GM18909 (cell line): ENCODE results near the gene RGP1.

Experiments
- ATAC-seq: cut with Tn5 transposase; IDR thresholded peaks from one replicate; pipeline ENCODE4 v1.9.1; 2021; ENCODE audit warnings: mild to moderate bottlenecking; ENCODE audit not compliant: unreplicated experiment, poor library complexity

The RGP1 gene

GRCh38 chr9:35766997-35767396 is 17.9 kb downstream of the RGP1 start:
- no peak for ATAC-seq

- ATAC-seq = no peak
Measured at GRCh38 chr9:35767458-35767857, 18.4 kb downstream of the RGP1 start.

- no peak for ATAC-seq
Measured at GRCh38 chr9:35769763-35770162, 20.7 kb downstream of the RGP1 start.

GRCh38 chr9:35771075-35771433 is 22.0 kb downstream of the RGP1 start:
- no peak for ATAC-seq

- ATAC-seq = no peak
Measured at GRCh38 chr9:35771534-35771933, 22.4 kb downstream of the RGP1 start.

- ATAC-seq = no peak
Measured at GRCh38 chr9:35771943-35772342, 22.9 kb downstream of the RGP1 start.

- no peak for ATAC-seq
Measured at GRCh38 chr9:35774907-35775635, 26.0 kb downstream of the RGP1 start.

- no peak for ATAC-seq
Measured at GRCh38 chr9:35776018-35776417, 26.9 kb downstream of the RGP1 start.

GRCh38 chr9:35778496-35778895 is 29.4 kb downstream of the RGP1 start:
- ATAC-seq = no peak

- ATAC-seq = no peak
Measured at GRCh38 chr9:35781066-35781465, 32.0 kb downstream of the RGP1 start.

GRCh38 chr9:35783418-35783817 is 34.3 kb downstream of the RGP1 start:
- no peak for ATAC-seq

GRCh38 chr9:35789541-35789940 is 40.5 kb downstream of the RGP1 start:
- ATAC-seq = no peak

GRCh38 chr9:35790025-35790384 is 40.9 kb downstream of the RGP1 start:
- no peak for ATAC-seq

GRCh38 chr9:35790385-35791296 is 41.6 kb downstream of the RGP1 start:
- no peak for ATAC-seq

- ATAC-seq = no peak
Measured at GRCh38 chr9:35791297-35791921, 42.3 kb downstream of the RGP1 start, which contains the start of gene NPR2. NPR2 (plus strand) TSS chr9:35791591; CDS start chr9:35792409, 818 bp downstream.

- no peak for ATAC-seq
Measured at GRCh38 chr9:35792024-35792813, 43.1 kb downstream of the RGP1 start.

- ATAC-seq = no peak
Measured at GRCh38 chr9:35792826-35793225, 43.7 kb downstream of the RGP1 start.

GRCh38 chr9:35793461-35793860 is 44.4 kb downstream of the RGP1 start:
- no peak for ATAC-seq

- no peak for ATAC-seq
Measured at GRCh38 chr9:35795695-35796094, 46.6 kb downstream of the RGP1 start.
